IMR-90 (cell line): ENCODE data around the gene RFX4.

ENCODE experiments used
- BHLHE40 ChIP-seq: fragments of 150-350 bp; IDR thresholded peaks from 2 replicates; pipeline ENCODE4 v1.6.1; 2016; ENCODE audit warnings: mild to moderate bottlenecking, low read depth, low read length
- CEBPB ChIP-seq: IDR thresholded peaks from 2 replicates; pipeline ENCODE4 v1.6.1; 2012; ENCODE audit warnings: low read depth, low read length, improper control_type of control experiment
- CTCF ChIP-seq: conservative IDR thresholded peaks from 2 replicates; pipeline ENCODE4 v1.5.1; 2012; ENCODE audit warnings: mild to moderate bottlenecking, low read depth, low read length, improper control_type of control experiment
- MXI1 ChIP-seq: IDR thresholded peaks from 2 replicates; pipeline ENCODE4 v1.6.1; 2012; ENCODE audit warnings: low read depth, mild to moderate bottlenecking, low read length, moderate library complexity, borderline replicate concordance
- NFE2L2 ChIP-seq: fragments of 150-350 bp; IDR thresholded peaks from 2 replicates; pipeline ENCODE4 v1.6.1; 2016; ENCODE audit warnings: low read depth, mild to moderate bottlenecking, low read length
- POLR2A ChIP-seq: IDR thresholded peaks from 2 replicates; pipeline ENCODE4 v1.6.1; 2012; ENCODE audit warnings: mild to moderate bottlenecking, low read depth, low read length
- RFX5 ChIP-seq: IDR thresholded peaks from 2 replicates; pipeline ENCODE4 v1.8.0; 2012; ENCODE audit warnings: low read depth, mild to moderate bottlenecking, low read length, moderate library complexity
- TF ChIP-seq, protein P1 (sequence below): fragments of 150-350 bp; IDR thresholded peaks from 2 replicates; pipeline ENCODE4 v1.6.1; 2017; ENCODE audit warnings: mild to moderate bottlenecking, antibody characterized with exemption, low read length, low read depth

DNA sequence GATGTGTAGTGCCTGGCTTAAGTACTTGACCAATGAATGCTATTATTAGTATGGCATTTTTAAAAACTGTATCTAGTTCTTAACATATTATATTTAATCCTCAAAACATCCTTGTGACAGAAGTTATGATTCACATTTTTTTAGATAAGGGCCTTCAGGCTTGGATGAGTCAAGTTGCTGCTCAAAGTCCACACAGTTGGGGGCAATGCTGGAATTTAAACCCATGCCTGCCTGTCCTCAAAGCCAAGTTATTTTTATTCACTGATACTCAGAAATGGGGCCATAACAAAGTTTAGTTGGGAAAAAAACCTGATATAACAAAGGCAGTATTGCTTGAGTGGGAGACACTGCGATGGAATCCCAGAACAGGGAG is 50.6 kb downstream of the RFX4 start:
- TF ChIP-seq CTCF, result no peak
- TF ChIP-seq POLR2A, result no peak
- TF ChIP-seq RFX5, result no peak
- TF ChIP-seq BHLHE40, result no peak
- TF ChIP-seq CEBPB, result no peak
- TF ChIP-seq, protein P1, sequence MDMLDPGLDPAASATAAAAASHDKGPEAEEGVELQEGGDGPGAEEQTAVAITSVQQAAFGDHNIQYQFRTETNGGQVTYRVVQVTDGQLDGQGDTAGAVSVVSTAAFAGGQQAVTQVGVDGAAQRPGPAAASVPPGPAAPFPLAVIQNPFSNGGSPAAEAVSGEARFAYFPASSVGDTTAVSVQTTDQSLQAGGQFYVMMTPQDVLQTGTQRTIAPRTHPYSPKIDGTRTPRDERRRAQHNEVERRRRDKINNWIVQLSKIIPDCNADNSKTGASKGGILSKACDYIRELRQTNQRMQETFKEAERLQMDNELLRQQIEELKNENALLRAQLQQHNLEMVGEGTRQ, result no peak
- no peak for TF ChIP-seq NFE2L2
- no peak for TF ChIP-seq MXI1
